RWPE2 (cell line): ENCODE results near the gene ALAS1.

ENCODE experiments used
- ATAC-seq: fragments of 200-7000 bp; cut with Tn5 transposase; 3 replicates; pipeline ENCODE4 v1.9.1; 2021; ENCODE audit warnings: low read depth
- DNase-seq: peaks from one replicate; pipeline ENCODE4 v3.0.0-alpha.2; 2020; ENCODE audit warnings: low spot score
- H3K27ac ChIP-seq: fragments of 450-650 bp; 2 replicates; pipeline ENCODE4 v1.5.1; 2017; ENCODE audit warnings: mild to moderate bottlenecking; ENCODE audit not compliant: poor library complexity, severe bottlenecking
- H3K27me3 ChIP-seq: fragments of 250-450 bp; sonication (Bioruptor Pico); 2 replicates; pipeline ENCODE4 v1.5.1; 2021; ENCODE audit warnings: mild to moderate bottlenecking, moderate library complexity; ENCODE audit not compliant: insufficient read depth, poor library complexity, severe bottlenecking
- H3K36me3 ChIP-seq: fragments of 250-450 bp; sonication (Bioruptor Pico); 2 replicates; pipeline ENCODE4 v1.5.1; 2020; ENCODE audit warnings: low read depth, mild to moderate bottlenecking, moderate library complexity
- H3K4me1 ChIP-seq: fragments of 250-450 bp; sonication (Bioruptor Pico); 2 replicates; pipeline ENCODE4 v1.5.1; 2021; ENCODE audit warnings: mild to moderate bottlenecking, moderate library complexity; ENCODE audit not compliant: insufficient read depth, poor library complexity, severe bottlenecking
- H3K4me3 ChIP-seq: fragments of 250-450 bp; sonication (Bioruptor Pico); 2 replicates; pipeline ENCODE4 v1.5.1; 2021; ENCODE audit warnings: mild to moderate bottlenecking, moderate library complexity; ENCODE audit not compliant: severe bottlenecking
- H3K9me3 ChIP-seq: fragments of 250-450 bp; sonication (Bioruptor Pico); 2 replicates; pipeline ENCODE4 v1.5.1; 2021; ENCODE audit warnings: mild to moderate bottlenecking, moderate library complexity; ENCODE audit not compliant: severe bottlenecking
- CTCF ChIP-seq: fragments of 450-650 bp; IDR thresholded peaks from one replicate; pipeline ENCODE4 v1.5.1; 2017; ENCODE audit warnings: mild to moderate bottlenecking, moderate library complexity; ENCODE audit not compliant: poor library complexity, severe bottlenecking

The ALAS1 gene

GRCh38 chr3:52254608-52255007 is 56.6 kb downstream of the ALAS1 start:
- ATAC-seq: no peak
- H3K27ac ChIP-seq: no peak overlapping the region
- no peaks in the 10 kb centered on the region for H3K9me3 ChIP-seq
- H3K4me1 ChIP-seq: no peaks in the 10 kb centered on the region
- no peak overlapping the region for H3K4me3 ChIP-seq
- no peak for DNase-seq
- H3K36me3 ChIP-seq: peaks cover 74% of the 10 kb centered on the region
- no peak for TF ChIP-seq CTCF
- H3K27me3 ChIP-seq: no peaks in the 10 kb centered on the region

- DNase-seq (no peak), ATAC-seq (no peak)
- H3K9me3 ChIP-seq: no peaks in the 10 kb centered on the region
- no peak overlapping the region for H3K4me3 ChIP-seq
- no peaks in the 10 kb centered on the region for H3K4me1 ChIP-seq
- no peaks in the 10 kb centered on the region for H3K27me3 ChIP-seq
- peaks cover 90% of the 10 kb centered on the region for H3K36me3 ChIP-seq
- no peak for TF ChIP-seq CTCF
- H3K27ac ChIP-seq: no peak overlapping the region
These were observed 58.2 kb downstream of the ALAS1 start for GRCh38 chr3:52256159-52256558.

GRCh38 chr3:52256622-52257021 is 58.7 kb downstream of the ALAS1 start:
- ATAC-seq (no peak), DNase-seq (no peak)
- Histone ChIP-seq H3K4me3 (no peak overlapping the region), H3K27me3 (no peaks in the 10 kb centered on the region), H3K4me1 (no peaks in the 10 kb centered on the region), H3K27ac (no peak overlapping the region), H3K9me3 (no peaks in the 10 kb centered on the region), H3K36me3 (peaks cover 92% of the 10 kb centered on the region)
- TF ChIP-seq CTCF: no peak

GRCh38 chr3:52257911-52258310 is 60.0 kb downstream of the ALAS1 start:
- no peak overlapping the region for H3K4me3 ChIP-seq
- H3K27ac ChIP-seq: no peak overlapping the region
- H3K4me1 ChIP-seq: no peaks in the 10 kb centered on the region
- H3K9me3 ChIP-seq: no peaks in the 10 kb centered on the region
- no peaks in the 10 kb centered on the region for H3K27me3 ChIP-seq
- DNase-seq: no peak
- TF ChIP-seq CTCF: no peak
- H3K36me3 ChIP-seq: peaks cover 92% of the 10 kb centered on the region
- no peak for ATAC-seq

- no peak for TF ChIP-seq CTCF
- peaks cover 93% of the 10 kb centered on the region for H3K36me3 ChIP-seq
- H3K9me3 ChIP-seq: no peaks in the 10 kb centered on the region
- no peak overlapping the region for H3K4me3 ChIP-seq
- H3K27me3 ChIP-seq: no peaks in the 10 kb centered on the region
- ATAC-seq (no peak), DNase-seq (no peak)
- no peaks in the 10 kb centered on the region for H3K4me1 ChIP-seq
- no peak overlapping the region for H3K27ac ChIP-seq
These were observed 61.1 kb downstream of the ALAS1 start for GRCh38 chr3:52259035-52259434.
